GM04503 (cell line): ENCODE measurements around the gene MRPS21.
"Not testable (repeated sequence)": the region's sequence is repeated elsewhere in the genome, so short reads cannot be mapped to it uniquely, and the experiment has no call there.

Experiments
- DNase-seq: peaks from one replicate; pipeline ENCODE4 v3.0.0-alpha.2; 2012; ENCODE audit warnings: low read depth

Gene MRPS21

GRCh38 chr1:150281758-150282557 lies 11.7 kb upstream of the MRPS21 start, which contains the start of gene CIART:
Gene CIART, plus strand, starts transcription at chr1:150282554. Its CDS starts 714 bp downstream, at chr1:150283268.
- peak; percentile 97 for DNase-seq

DNA sequence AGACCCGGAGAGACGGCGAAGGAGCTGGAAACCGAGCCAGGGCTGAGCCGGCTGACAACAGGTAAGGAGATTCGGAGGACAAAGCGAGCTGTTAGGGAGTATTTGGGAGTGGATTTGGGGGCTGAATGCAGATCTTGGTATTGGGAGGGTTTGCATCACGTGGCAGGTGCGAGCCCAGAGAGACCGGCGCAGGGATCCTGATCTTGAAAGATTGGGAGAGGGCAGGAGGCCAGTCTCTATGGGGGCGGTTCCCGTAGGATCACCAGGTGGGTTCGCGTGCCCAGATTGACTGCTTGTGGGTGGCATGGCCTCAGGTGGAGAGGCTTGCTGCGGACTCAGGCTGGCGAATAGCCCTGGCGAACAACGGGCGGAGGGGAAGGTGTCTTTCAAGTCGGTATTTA lies 11.1 kb upstream of the MRPS21 start:
- DNase-seq = no peak

- no peak for DNase-seq
These were observed 10.4 kb upstream of the MRPS21 start for GRCh38 chr1:150283260-150283659.

DNA sequence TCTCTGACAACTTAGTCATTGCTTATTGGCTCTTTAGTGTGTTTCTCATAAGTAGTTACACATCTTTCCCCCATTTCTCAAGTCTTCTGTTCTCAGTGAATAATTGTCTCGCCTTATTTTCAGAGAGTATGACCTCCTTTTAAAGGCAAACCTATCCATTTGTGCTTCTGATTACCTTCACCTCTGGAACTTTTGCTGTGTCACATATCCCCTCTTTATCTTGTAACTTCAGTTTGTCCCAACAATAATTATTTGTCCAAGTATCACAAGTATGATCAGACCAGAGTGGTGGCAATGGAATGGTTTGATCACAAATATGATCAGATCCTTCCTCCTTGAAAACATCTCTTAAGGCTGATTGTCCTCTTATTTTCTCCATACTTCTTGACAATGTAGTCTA lies 5.3 kb upstream of the MRPS21 start:
- no peak for DNase-seq

GRCh38 chr1:150288822-150289221 lies 4.8 kb upstream of the MRPS21 start:
- DNase-seq = no peak

DNA sequence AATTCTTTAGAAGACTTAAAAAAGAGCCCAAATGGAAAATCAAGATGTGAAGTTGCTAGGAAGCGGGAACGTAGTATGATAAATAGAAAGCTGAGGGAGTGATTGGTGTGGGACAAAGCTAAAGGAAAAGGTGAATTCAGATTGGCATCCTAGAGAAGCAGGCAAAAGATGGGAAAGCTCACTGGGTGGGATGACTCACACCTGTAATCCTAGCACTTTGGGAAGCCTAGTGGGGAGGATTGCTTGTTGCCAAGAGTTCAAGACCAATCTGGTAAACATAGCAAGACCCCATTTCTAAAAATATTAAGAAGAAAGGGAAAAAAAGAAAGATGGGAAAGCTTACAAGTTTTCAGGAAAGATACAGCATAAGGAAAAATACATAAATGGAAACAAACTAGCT lies 1.8 kb downstream of the MRPS21 start:
- DNase-seq = no peak

GRCh38 chr1:150299716-150300115 lies 6.1 kb downstream of the MRPS21 start:
- DNase-seq = no peak

DNA sequence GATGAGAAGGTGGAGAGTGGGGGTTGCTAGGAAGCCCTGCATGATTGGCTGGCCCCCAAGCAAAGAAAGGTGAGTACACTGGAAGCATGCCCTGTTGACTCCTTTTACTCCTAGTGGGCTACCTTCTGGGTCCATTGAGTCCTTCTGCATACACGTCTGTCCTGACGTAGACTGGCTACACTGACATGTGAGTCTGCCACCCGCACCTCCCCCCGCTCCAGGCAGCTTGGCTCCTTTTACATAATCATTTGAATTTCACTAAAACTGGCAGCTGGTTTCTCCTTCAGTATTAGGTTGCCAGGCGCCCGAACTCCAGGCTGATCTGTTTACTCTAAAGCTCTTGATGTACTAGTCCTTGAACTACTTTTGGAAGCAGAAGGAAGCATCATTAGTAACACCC lies 8.7 kb downstream of the MRPS21 start:
- DNase-seq = no peak

DNA sequence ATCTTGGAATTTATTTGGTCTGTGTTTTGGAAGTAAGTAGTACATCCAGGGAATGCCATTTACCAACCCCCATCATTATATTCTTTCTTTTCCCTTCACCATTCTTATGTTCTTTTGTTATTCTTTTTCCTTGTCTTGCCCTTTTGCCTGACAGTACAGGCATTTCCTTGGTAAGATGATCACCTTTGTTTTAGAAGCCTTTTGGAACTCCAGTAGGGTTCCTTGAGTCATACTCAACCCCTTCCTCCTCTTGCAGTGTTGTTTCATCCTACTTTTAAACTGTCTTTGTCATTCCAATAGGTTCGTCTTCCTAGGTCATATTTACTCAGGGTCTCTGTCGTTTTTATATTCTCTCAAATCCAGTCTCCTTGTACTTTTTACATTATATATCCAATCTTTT lies 9.2 kb downstream of the MRPS21 start:
- DNase-seq = no peak

GRCh38 chr1:150308585-150308984 lies 14.9 kb downstream of the MRPS21 start:
- DNase-seq = not testable (repeated sequence)

DNA sequence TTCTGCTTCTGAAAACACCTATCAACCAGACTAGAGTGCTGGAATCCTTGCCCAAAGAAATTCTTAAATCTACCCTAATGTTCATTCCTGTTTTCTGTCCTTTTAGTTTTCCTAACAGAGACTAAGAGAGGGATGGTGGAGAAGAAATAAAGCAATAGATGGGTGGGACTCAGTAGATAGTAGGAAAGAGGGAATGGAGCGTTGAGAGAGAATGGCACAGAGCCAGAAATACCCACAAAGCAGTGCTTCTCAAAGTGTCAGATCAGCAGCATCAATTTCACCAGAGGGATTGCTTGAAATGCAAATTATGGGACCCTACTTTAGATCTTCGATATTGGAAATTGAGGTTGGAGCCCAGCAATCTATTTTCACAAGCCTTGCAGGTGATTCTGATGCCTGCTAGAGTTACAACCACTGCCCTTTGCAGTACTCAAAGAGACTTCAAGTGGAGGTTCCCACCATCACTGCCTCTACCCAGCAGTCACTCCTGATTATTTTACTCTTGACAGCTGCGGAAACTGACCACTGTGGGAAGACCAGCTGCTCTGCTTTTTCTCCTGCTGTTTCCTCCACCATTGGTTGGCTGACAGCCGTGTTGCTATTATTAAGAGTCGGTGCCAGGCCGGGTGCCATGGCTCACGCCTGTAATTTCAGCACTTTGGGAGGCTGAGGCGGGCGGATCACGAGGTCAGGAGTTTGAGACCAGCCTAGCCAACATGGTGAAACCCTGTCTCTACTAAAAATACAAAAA lies 16.3 kb downstream of the MRPS21 start:
- DNase-seq = no peak

DNA sequence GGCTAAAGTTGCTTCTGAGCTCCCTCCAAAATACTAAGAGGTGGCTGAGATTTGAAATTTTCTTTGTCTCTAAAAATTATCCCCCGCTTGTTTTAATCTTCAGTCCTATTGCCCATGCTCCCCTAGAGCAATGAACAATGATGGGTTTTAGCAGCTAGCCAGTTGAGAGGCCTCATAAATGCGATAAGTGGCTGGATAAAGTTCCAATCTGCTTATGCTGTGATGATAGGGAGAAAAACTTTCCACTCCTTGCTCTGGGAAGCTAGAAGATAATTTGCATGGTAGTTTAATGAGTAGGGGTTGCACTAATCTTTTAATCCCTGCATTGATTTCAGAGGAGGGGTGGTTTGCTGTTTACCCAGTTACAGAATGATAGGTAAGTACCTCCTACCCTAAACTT lies 18.1 kb downstream of the MRPS21 start:
- no peak for DNase-seq

GRCh38 chr1:150314691-150315090 lies 21.0 kb downstream of the MRPS21 start:
- DNase-seq = not testable (repeated sequence)

DNA sequence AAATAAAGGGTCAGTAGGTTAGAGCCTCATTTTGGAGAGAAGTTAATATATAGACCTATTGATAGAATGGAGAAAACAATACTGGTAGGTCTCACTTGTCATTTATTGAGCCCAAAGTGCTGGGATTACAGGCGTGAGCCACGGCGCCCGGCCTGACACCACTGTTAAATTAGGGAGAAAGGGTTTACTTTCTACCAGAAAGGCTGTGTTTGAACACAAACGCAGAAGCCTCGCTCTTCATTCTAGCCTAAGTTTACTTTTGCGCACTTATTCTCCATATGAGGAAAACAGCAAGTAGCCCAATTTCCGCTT lies 27.0 kb downstream of the MRPS21 start:
- no peak for DNase-seq

DNA sequence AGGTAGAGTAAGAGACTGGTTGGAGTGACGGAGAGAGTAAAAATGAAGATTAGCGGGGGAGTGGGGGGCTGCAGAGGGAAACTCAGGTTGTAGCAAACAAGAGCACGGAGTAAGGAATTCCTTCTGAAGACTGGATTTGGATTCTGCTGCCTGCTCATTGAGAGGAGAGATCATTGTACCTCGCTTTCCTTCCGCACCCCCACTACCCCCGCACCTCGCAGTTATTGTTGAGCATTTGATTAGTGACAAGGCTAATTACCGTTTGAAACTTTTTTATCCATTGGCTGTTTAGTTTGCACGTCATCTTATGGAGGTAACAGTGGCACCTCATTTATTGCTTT lies 28.1 kb downstream of the MRPS21 start:
- no peak for DNase-seq

DNA sequence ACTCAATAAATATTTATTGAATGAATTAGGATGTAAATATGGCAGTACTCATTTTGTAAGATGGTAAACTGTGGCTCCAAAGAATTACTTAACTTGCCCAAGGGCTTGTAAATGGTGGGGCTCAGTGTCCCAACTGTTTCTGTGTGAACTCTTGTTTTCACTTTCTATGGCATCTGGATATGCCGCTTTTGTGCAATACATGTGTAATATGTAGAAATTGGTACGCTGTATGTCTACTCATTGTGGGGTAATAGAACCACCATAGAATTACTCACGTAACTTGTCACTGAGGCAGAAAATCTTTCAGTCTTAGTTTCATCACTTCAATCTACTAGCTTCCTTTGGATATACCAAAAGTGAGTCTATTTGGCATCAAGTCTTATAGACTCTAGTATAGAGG lies 28.6 kb downstream of the MRPS21 start:
- peak; percentile 6 for DNase-seq

GRCh38 chr1:150332651-150333290 lies 39.1 kb downstream of the MRPS21 start:
- no peak for DNase-seq

- no peak for DNase-seq
These were observed 52.7 kb downstream of the MRPS21 start for GRCh38 chr1:150346316-150346715.

DNA sequence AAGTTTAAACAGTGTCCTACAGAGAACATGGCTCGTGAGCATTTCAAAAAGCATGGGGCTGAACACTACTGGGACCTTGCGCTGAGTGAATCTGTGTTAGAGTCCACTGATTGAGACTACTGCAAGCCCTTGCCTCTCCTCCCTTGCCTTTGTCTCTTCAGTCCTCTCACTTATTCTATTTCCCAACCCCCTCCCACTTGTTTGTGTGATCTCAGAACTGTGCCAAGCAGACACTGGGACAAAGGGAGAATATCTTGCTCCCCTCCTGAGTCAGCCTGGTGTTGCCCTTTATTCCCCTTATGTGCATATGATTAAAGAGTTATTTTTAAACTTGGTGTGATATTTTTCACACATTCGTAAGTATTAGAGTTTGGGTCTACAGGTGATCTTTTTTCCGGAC lies 59.2 kb downstream of the MRPS21 start:
- DNase-seq = no peak
